Measurements from ENCODE around the gene HOXA4. TPM values are rescaled to one million over a fixed set of nuclear protein-coding genes. Genes with fewer than 3 reads are reported as not detected.

Gene HOXA4
- total and polyA plus RNA-seq, 10 of the 15 experiments (the other 5 are each of a cell fraction or from before 2014, with no cell fraction given), result 0.07 TPM; not detected in 9

GRCh38 chr7:27159266-27160144 is 28.9 kb upstream of the HOXA4 start (continued):
- TF ChIP-seq MYB (IDR thresholded peaks at IDR 0.05; ENCODE audit: borderline replicate concordance, low read depth, low read length) (no peak), RAD51 (IDR thresholded peaks at IDR 0.05) (no peak), ZNF24 (IDR thresholded peaks at IDR 0.05) (no peak), ZNF592 (IDR thresholded peaks at IDR 0.05) (no peak)

- no peak for FAIRE-seq
- SMC1A ChIA-PET (ENCODE audit: uncharacterized antibody, unreplicated experiment), result interaction anchor here (1.0 to 1.6 kb wide), 7 partner anchors 8 to 1266 kb away, joined by 3 to 10 read pairs (median 4); no protein-coding TSS in a partner anchor
- H3K4me3 ChIP-seq, result no peak overlapping the region
- H2AFZ ChIP-seq (ENCODE audit: control insufficient read depth, low read depth, low read length), result no peak overlapping the region
- RAD21 ChIA-PET (ENCODE audit: unreplicated experiment), result interaction anchor here (0.5 to 1.4 kb wide), 3 partner anchors 14 to 477 kb away, joined by 3 to 4 read pairs (median 4); no protein-coding TSS in a partner anchor
- BruUV-seq (replicated peaks), result no TSS peak
- H3K27ac ChIP-seq (ENCODE audit: control insufficient read depth, insufficient read depth), result no peak overlapping the region
- in situ Hi-C loops (cut with MboI), result loop anchor here (5.0 to 25.0 kb wide), 3 partner anchors 791 to 1296 kb away; no protein-coding TSS in a partner anchor
- POLR2A ChIA-PET, result no interaction called here
- H3K27me3 ChIP-seq (replicated peaks in 1 of 2; ENCODE audit: control insufficient read depth in 2 of 2, insufficient read depth in 2 of 2, low read length in 1 of 2), result peaks cover 19 to 43% of the 10 kb centered on the region in 2 experiments
- CTCF ChIA-PET, result interaction anchor here (0.7 to 3.1 kb wide), 10 partner anchors 8 to 789 kb away, joined by 3 to 21 read pairs (median 6); no protein-coding TSS in a partner anchor
- H3K36me3 ChIP-seq (ENCODE audit: control insufficient read depth in 2 of 2, insufficient read depth in 2 of 2, low read length in 1 of 2), result no peaks in the 10 kb centered on the region
- WGBS (ENCODE audit: insufficient coverage, insufficient replicate concordance, low lambda C conversion rate, missing lambda C conversion rate), result 24% methylated on average over 35 of the region's 35 CpGs
- no peaks in the 10 kb centered on the region for H4K20me1 ChIP-seq (ENCODE audit: control insufficient read depth, insufficient read depth)
- intact Hi-C loops (cut with micrococcal nuclease; ENCODE audit: unreplicated experiment), result no loop called here
- no peaks in the 10 kb centered on the region for H3K79me2 ChIP-seq (ENCODE audit: control insufficient read depth, insufficient read depth, low read length)
- no peak for DNase-seq (ENCODE audit: low read depth, low spot score)
- H3K4me2 ChIP-seq (ENCODE audit: control insufficient read depth, insufficient read depth), result no peak overlapping the region
- H3K9me3 ChIP-seq (replicated peaks; ENCODE audit: control insufficient read depth, insufficient read depth, low read length), result no peaks in the 10 kb centered on the region; the same call in 2 of the 3 replicates
- H3K9ac ChIP-seq (ENCODE audit: control insufficient read depth, insufficient read depth, low read length), result no peak overlapping the region
- no peaks in the 10 kb centered on the region for H3K4me1 ChIP-seq (ENCODE audit: control insufficient read depth, insufficient read depth, low read length)
- no peak for ATAC-seq
- TF ChIP-seq CREB1 (IDR thresholded peaks at IDR 0.05; ENCODE audit: low read depth), result no peak
- no peak for TF ChIP-seq HDAC2 (IDR thresholded peaks at IDR 0.05)
- no peak for TF ChIP-seq USF1 (IDR thresholded peaks at IDR 0.05; ENCODE audit: borderline replicate concordance, extremely low read length, insufficient read depth, low read depth, low read length)
- TF ChIP-seq CHD1 (IDR thresholded peaks at IDR 0.05; ENCODE audit: low read depth, low read length), result no peak
- no peak for TF ChIP-seq SMARCA5 (IDR thresholded peaks at IDR 0.05)
- no peak for TF ChIP-seq SIN3A (IDR thresholded peaks at IDR 0.05; ENCODE audit: low read depth, low read length)
- no peak for TF ChIP-seq ZBTB33 (IDR thresholded peaks at IDR 0.05)
- no peak for TF ChIP-seq POLR2AphosphoS2 (IDR thresholded peaks at IDR 0.05; ENCODE audit: low read depth, low read length)
These were observed 28.1 kb upstream of the HOXA4 start for GRCh38 chr7:27158436-27159265.
